Activated naive CD4-positive, alpha-beta T cell treated with Interleukin-2 at 50 U/mL for 16 hours (primary cell): ENCODE measurements around the gene CCL13.

Source experiments
- DNase-seq: peaks from one replicate; pipeline ENCODE4 v3.0.0-alpha.2; 2020

CCL13 gene

DNA sequence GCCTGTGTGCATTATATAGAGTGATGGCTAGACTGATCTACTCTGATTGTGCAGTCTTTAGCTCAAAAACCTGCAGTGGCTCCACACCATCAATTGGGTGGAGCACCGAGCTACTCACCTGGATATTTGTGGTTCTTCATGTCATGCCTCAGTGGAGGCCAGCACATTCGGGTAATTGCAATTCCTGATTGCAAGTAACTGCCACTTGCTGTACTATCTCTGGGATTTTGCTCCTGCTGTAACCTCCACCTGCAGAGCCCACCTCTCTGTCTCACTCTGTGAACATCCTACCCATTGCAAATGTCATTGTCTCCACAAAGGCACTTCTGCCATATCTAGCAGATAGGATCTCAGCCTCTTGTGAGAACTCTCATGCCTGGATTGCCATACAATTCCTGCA is 8.5 kb downstream of the CCL13 start:
- DNase-seq = no peak

DNA sequence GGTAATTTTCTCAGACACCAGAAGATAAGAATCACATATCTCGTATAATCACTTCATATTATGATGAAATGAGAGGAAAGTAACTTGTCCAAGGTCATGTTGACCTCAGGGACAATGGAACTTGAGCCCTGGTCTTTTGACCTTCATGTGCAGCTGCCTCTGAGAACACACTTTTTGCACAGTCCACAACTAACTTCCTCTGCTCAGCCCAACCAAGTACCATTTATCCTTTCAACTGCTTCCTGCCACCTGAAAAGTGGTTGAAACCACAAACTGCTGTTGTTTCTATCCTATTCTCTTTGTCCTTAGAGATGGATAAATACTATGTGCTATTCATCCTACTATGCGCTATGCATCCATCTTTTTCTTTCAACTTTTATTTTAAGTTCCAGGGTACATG is 9.1 kb downstream of the CCL13 start:
- DNase-seq = no peak

DNA sequence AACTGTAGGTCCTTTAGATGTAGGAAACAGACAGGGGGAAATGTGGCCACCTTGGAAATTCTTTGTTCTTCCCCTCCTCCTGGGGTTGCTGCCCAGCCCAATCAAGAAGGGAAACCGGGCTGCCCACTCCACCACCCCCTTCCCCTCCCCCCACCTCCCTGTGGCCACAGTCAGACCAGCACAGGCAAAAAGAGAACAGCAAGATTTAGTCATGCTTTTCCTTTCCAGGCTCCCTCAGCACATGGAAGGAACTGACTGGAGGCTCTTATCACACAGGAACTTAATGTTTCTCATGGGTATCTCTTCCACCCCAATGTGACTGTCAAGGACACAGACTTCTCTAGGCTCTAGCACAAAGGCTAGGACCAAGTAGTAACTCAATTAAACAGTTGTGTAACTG is 9.7 kb downstream of the CCL13 start:
- DNase-seq = no peak

GRCh38 chr17:34366529-34367107 is 10.3 kb downstream of the CCL13 start:
- DNase-seq = no peak

DNA sequence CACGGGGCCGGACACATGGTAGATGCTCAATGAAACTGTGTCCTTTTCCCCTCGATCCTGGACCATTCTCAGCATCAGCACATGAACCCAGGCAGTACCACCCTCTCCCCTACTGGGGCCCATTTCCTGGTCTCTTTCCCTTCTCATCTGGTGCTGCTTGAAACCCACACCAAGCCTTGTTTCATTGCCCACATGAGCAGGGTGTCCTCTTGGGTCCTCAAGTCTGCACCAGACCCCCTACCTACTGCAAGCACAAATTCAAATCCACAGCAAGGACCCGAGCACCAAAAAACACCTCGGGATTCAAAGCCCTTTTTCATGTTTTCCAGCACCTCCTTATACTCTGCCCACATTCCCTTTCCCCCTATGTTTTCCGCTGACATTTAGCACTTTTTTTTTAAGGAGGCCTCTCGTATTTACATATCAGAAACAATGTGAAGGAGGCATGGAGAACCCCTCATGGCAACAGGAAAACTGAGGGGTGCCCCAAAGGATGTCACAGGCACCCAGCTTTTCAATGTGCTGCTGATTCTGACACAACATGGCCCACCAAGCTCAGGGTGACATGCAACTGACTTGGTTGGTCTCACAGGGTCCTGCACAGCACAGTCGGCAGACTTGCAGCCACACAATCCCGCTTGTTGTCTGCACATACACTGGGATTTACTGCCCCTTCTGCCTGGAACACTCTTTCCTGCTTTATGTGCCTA is 11.4 kb downstream of the CCL13 start:
- DNase-seq = no peak

DNA sequence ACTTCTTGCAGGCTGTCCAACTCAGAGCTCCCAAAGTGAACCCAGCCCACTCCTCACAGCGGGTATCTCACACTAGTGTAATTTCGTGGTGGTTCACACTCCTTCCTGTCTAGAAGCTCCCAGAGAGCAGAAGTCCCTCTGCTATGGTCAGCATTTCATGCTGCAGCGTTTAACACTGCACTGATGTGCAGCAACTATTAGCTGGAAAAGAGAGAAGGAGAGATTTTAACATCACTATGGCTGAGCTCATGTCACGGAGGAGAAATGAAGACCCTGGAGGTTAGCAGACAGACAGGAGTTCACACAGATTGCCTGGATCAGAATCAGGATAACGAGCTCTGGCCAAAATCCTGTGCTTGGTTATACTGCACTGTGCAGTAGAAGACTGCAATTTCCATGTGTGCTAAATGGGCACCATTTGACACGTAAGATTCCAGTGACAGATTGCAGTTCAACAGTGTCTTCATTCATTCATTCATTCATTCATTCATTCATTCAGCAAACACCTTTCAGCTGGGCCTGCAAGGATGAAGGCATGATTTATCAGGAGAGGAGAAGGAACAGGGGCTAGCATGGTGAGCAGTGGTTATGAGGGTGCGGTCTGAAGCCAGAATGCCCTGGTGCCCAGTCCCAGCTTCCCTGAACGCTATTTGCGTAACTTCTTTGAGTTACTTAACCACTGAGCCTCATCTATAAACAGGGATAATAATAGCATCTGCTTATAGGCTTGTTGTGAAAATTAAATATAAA is 12.1 kb downstream of the CCL13 start:
- DNase-seq = no peak

GRCh38 chr17:34368946-34369500 is 12.7 kb downstream of the CCL13 start:
- no peak for DNase-seq

DNA sequence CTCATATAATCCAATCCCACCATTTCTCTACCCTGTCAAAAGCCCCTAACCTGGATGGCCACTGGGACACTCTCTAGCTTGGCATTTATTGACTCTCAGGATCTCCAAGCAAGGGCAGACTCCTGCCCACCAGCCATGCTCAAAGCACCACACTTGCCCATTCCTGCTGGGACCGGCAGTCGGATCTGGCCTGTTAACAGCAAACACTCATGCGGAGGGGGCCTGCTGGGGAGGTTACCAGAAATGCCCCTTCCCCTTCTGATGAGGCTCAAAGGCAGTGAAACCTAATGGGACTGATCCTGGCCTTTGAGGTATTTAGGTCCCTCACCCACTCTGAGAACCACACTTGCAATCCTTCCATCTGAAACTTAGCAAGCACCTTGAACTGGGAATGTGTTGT is 13.3 kb downstream of the CCL13 start:
- no peak for DNase-seq

- DNase-seq = no peak
Measured at GRCh38 chr17:34370376-34370996, 14.2 kb downstream of the CCL13 start.

GRCh38 chr17:34370997-34371395 is 14.7 kb downstream of the CCL13 start:
- no peak for DNase-seq

- no peak for DNase-seq
Measured at GRCh38 chr17:34371405-34372100, 15.3 kb downstream of the CCL13 start.

GRCh38 chr17:34374457-34374856 is 18.2 kb downstream of the CCL13 start:
- no peak for DNase-seq

GRCh38 chr17:34375426-34375997 is 19.2 kb downstream of the CCL13 start:
- DNase-seq = no peak

DNA sequence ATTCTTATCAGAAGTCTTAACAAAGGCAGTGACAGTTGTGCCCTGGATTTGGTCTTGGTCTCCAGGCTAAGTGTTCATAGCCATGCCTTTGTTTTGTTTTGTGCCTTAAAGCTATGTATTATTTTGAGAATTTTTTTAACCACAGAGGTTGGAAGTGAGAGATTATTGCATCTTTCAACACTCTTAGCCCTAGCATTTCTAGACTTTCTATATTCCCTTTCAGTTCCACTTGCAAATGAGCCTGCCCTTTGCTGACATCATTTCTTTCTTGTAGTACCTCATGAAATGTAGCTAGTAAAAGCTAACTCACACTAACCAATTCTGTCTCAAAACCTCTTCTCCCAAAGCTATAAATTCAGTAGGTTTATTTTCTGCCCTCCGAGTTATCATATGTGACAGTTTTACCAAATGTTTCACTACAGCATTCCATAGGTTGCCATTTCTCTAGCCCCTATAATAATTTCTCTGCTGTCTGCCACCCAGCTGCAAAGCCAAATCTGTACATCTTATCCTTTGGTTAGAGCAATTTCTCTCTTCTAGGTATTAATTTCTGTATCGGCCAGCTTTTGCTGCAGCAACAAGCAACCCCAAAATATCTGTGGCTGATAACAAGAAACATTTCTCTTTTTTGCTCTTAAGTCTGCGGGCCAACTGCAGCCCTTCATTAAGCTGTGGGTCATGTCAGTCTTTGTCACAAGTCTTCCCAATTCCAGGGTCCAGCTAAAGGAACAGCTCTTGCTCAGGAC is 21.0 kb downstream of the CCL13 start:
- no peak for DNase-seq

- no peak for DNase-seq
Measured at GRCh38 chr17:34378664-34379101, 22.4 kb downstream of the CCL13 start.

GRCh38 chr17:34379868-34380267 is 23.6 kb downstream of the CCL13 start:
- DNase-seq = no peak

GRCh38 chr17:34382621-34383124 is 26.4 kb downstream of the CCL13 start:
- peak; percentile 18 for DNase-seq

DNA sequence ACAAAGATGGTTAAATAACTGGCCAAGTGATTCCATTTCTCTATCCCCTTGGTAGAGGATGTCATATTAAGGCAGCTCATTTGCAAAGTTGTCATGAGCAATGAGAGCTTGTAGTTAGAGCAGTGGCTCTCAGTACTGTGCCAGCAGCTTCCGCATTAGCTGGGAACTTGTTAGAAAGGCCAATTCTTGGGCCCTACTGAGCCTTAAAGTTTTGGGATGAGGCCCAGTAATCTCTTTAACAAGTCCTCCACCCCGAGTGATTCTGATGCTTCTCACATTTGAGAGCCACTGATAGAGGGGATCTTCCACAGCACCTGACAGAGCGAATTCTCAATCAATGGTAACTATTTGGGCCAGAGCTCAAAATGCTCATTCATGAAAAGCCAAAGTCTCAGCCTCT is 26.9 kb downstream of the CCL13 start:
- DNase-seq = no peak

DNA sequence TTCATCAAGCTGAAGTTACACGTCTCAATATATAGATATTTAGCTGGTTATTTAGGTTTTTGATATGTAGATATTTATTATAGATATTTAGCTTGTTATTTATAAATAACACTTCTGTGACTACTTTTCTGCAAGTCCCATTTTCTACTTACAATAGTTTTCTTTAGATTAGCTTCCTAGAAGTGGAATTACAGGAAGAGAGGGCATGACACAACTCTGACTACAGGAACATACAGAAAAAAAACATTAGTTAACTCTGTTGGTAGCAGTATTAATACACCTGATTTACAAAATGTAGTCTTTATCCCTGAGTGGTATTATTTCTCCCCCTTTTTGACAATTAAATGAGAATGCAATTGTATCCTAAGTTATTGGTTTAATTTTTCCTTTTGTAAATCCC is 28.0 kb downstream of the CCL13 start:
- DNase-seq = no peak

- DNase-seq = no peak
Measured at GRCh38 chr17:34384822-34385605, 28.7 kb downstream of the CCL13 start.

DNA sequence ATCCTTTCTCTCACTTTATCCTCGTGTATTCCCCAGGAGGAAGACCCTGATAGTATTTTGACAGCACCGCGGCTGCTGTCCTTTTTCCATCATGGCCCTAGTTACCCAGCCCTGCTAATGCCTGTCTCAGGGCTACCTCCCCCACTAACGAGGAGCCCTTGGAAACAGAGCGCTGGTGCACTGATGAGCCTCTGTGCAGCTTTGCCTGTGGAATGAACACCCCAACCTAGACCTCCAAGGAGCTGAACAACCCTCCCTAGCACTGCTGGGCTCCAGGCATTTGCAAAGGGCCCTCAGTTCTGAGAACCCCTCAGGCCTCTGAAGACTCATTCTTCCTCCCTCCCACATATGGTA is 30.0 kb downstream of the CCL13 start:
- no peak for DNase-seq
